Peyer's patch (tissue), 4 donors: ENCODE measurements around the gene COG2.

Experiments
- POLR2A ChIP-seq, 2 donors: fragments of 450-650 bp; IDR thresholded peaks; one replicate each; pipeline ENCODE4 v1.5.1; 2017; ENCODE audit warnings: antibody characterized with exemption in 2 of 2, mild to moderate bottlenecking in 2 of 2, moderate library complexity in 2 of 2
- TF ChIP-seq, protein P1 (sequence below), 6 experiments: fragments of 450-650 bp in 4 of 6; fragments of 200-600 bp in 2 of 6; sonication (generic) in 1 of 6; IDR thresholded peaks; one replicate each; pipeline ENCODE4 v1.5.1; 2017 to 2019; ENCODE audit warnings: antibody characterized with exemption in 6 of 6, mild to moderate bottlenecking in 3 of 6, moderate library complexity in 1 of 6

DNA sequence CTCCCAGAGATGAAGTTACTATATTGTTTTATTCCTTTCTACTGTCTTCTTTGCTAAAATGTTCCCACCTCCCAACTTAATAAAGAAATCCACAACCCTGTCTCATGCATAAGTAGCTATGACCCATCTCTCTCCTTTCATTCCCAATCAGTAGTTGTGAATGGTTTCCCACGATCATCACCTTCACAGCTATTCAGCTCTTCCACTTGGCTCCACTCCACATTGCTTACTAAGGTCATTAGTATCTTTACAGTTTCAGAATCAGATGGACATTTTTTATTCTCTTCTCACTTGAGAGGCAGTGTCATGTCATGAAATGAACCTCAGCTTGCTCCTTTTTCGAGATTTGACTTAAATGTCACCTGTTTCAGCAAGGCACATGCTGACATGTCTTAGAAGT, 47.1 kb upstream of the COG2 start:
- TF ChIP-seq, protein P1, sequence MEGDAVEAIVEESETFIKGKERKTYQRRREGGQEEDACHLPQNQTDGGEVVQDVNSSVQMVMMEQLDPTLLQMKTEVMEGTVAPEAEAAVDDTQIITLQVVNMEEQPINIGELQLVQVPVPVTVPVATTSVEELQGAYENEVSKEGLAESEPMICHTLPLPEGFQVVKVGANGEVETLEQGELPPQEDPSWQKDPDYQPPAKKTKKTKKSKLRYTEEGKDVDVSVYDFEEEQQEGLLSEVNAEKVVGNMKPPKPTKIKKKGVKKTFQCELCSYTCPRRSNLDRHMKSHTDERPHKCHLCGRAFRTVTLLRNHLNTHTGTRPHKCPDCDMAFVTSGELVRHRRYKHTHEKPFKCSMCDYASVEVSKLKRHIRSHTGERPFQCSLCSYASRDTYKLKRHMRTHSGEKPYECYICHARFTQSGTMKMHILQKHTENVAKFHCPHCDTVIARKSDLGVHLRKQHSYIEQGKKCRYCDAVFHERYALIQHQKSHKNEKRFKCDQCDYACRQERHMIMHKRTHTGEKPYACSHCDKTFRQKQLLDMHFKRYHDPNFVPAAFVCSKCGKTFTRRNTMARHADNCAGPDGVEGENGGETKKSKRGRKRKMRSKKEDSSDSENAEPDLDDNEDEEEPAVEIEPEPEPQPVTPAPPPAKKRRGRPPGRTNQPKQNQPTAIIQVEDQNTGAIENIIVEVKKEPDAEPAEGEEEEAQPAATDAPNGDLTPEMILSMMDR (IDR thresholded peaks at IDR 0.05), result no peak
- TF ChIP-seq POLR2A (IDR thresholded peaks at IDR 0.05), result no peak
